Stimulated activated CD4-positive, alpha-beta T cell treated with anti-CD3 and anti-CD28 coated beads, TNF-alpha, amount 100 ng/mL, for 4 hours (primary cell): Measurements from ENCODE around the gene CIT.

Experiments
- DNase-seq, 3 experiments: peaks; one replicate each; pipeline ENCODE4 v3.0.0-alpha.2; 2020; ENCODE audit warnings: low read depth in 3 of 3

The CIT gene

GRCh38 chr12:119850330-119850729, 26.8 kb downstream of the CIT start:
- DNase-seq, result no peak

DNA sequence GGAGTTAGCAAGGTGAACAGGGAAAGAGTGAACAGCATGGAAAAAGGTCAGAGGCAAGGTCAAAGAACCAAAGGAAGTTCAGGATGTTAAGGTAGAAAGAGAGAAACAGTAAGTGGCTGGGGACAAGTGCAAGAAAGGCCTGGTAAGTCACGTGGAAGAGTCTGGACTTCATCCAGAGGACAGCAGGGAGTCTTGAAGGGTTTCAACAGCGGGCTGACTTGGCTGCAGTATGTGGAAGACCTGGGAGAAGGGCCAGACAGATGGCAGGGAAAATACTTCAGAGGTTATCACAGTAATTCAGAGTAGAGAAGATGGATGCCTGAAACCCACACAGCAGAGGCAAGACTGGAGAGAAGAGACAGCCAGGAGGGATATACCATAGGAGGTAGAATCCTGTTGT, 34.0 kb downstream of the CIT start:
- no peak for DNase-seq

GRCh38 chr12:119842380-119842779, 34.7 kb downstream of the CIT start:
- no peak for DNase-seq

GRCh38 chr12:119841433-119842210, 35.5 kb downstream of the CIT start:
- DNase-seq, result no peak

DNA sequence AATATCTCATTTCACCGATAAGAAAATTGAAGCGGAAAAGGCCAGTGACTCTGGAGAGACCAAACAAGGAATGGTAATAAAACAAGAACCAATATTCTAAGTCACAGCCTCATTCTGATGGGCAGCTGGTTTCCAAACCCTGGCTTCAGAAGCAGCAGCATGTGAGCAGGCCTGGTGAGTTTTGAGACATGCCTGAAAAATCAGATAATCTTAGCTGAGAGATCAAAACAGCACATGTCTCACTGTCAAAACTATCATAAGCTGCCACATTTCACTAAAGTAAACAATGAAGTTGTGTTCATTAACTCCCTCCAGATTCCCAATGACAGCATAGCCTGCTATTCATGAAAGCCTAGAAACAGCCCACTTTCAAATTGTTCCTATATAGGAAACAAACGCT, 36.5 kb downstream of the CIT start:
- DNase-seq, result no peak

DNA sequence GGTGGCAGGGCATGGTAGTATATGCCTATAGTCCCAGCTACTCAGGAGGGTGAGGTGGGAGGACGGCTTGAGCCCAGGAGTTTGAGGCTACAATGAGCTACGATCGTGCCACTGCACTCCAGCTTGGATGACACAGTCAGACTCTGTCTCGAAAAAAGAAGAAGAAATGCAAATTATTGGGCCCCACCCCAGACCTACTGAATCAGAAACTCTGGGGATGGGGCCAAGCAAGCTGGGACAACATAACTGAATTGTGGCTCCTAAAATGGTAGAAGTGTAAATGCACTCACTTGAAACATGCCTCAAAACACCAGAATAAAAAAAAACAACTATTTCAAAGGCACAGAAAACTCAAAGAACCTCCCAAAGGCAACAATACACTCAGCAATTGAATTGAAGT, 37.0 kb downstream of the CIT start:
- no peak for DNase-seq

DNA sequence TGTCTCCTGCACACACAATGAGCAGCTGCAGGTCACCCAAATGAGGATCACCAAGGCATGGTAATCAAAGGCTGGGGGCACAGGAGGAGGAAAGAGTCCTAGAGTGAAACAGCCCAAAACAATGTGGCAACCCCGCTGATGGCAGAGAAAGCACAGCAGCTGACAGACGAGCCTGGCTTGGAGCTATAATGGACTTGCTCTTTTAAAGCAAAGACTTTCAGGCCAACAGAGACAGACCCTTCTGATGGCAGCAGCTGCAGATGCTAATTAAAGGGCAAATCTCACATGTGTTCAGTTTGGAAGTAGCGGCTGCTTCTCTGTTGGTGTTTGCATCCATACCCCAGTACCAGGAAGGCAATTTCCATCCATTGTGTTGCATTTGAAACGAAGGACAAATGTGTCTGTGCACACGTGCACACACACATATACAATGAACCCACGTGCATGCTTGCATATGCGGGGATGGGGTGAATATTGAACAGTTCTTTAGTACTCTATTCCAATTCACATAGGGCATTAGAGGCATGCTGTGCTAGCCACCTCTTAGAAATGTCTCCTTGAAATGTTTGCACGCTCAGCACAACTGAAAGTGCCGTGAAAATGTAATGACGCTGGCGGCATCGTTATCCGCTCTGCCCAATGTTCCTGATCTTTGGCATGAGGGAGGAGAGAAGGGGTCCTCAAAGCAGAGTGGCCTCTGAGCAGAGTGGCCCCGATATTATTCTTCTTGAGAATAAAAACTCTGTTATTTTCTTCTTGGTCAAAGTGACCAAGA, 38.1 kb downstream of the CIT start:
- no peak for DNase-seq

GRCh38 chr12:119836781-119837180, 40.3 kb downstream of the CIT start:
- no peak for DNase-seq

DNA sequence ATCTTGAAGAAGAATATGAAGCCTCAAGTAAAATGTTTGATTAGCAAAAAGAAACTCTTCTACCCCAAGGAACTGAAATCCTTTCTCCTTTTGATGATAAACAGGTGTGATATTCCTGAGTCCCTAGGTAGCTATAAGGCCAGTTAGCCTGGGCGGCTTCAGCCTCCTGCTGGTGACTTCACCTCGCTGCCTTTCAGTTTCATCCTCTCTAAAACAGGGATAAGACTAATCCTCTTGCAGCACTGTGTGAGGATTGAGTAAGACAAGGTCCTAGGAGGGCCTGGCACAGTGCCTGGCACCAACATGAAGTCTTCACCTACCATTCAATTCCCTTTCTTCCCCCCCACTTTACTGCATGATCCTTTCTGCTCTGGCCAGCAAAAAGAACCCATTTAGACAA, 42.1 kb downstream of the CIT start:
- no peak for DNase-seq

GRCh38 chr12:119829439-119829838, 47.7 kb downstream of the CIT start:
- DNase-seq, result no peak

GRCh38 chr12:119828300-119828699, 48.8 kb downstream of the CIT start:
- DNase-seq, result no peak

DNA sequence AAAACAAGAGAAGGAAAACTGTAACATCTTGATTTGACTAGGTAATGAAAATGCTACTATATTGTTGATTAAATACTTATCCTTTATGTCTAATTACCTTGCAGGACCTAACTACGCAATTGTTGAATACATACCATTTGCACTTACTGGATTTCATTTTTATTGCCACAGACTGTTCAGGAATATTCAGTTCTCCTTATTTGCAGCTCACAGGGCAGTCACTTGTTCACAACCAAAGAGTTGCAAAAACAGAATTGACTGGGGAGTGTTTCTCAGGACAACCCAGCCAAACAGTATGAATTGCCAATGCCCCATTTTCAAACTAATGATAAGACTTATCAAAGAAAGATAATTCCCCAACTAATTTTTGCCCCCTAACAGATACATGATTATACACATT, 49.4 kb downstream of the CIT start:
- no peak for DNase-seq

- DNase-seq, result no peak
These were observed 50.3 kb downstream of the CIT start for GRCh38 chr12:119826661-119827445.

- DNase-seq, result no peak
These were observed 51.9 kb downstream of the CIT start for GRCh38 chr12:119825262-119825661.

DNA sequence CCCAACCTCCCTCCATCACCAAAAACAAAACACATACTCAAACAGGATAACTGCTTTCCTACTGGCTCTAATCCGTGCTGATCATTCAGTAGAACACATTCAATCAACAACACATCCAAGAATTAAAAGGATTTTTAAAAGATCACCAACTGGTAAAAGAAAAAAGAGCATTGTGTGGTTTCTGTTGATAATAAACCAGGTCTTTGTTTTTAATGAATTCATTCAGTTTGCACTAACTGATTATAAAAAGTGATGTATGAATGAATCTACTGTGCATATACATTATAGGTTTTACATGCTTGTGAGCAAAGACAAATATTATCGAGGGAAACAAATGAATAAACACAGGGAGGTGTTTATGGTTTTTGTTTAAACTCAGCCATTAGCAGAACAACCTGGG, 55.1 kb downstream of the CIT start:
- no peak for DNase-seq

DNA sequence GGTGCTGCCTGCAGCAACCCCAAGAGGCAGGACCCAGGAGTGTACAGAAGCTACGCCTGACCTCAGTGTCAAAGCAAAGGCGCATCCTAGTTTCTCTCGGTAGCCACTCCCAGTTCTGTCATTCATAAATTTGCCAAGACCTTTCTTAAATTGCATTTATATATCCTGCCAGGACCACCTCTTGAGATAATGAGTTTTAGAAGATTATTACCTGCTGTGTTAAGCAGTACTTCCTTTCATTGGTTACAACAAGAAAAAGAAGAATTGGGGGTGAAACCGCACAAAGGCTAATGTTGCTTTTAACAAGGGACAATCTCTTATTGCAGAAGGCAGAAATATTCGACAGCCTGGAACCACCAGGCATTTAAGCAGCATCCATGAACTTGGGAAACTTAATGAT, 57.8 kb downstream of the CIT start:
- no peak for DNase-seq

GRCh38 chr12:119817546-119818343, 59.4 kb downstream of the CIT start:
- no peak for DNase-seq

GRCh38 chr12:119809023-119809422, 68.1 kb downstream of the CIT start:
- DNase-seq, result no peak

GRCh38 chr12:119808441-119808840, 68.7 kb downstream of the CIT start:
- DNase-seq, result no peak

GRCh38 chr12:119807380-119807779, 69.7 kb downstream of the CIT start:
- no peak for DNase-seq

- DNase-seq, result no peak
These were observed 73.0 kb downstream of the CIT start for GRCh38 chr12:119804011-119804641.
